A549 (cell line): ENCODE measurements around the gene SHANK1. TPM values are rescaled to one million over a fixed set of nuclear protein-coding genes. Genes with fewer than 3 reads are reported as not detected.

Source experiments
- ATAC-seq, 2 experiments: fragments of 200-7000 bp in 1 of 2; fragments of >200 bp in 1 of 2; cut with Nextera tagmentation in 1 of 2; cut with Tn5 transposase in 1 of 2; 3 replicates each; pipeline versions ENCODE4 v1.8.0 to v1.9.1; 2018 to 2020; ENCODE audit warnings: mild to moderate bottlenecking in 1 of 2, moderate library complexity in 1 of 2
- CTCF ChIA-PET: fragments of 300-600 bp; sonication (Branson Sonifier 250); formaldehyde crosslinking; extraction: SDS; loops from one replicate; lab custom pipeline; 2021; ENCODE audit warnings: antibody characterized with exemption, inconsistent platforms; lab: Yijun Ruan, JAX
- POLR2A ChIA-PET: fragments of 350-600 bp; formaldehyde crosslinking; extraction: SDS; loops from one replicate; lab custom pipeline; 2021; ENCODE audit warnings: antibody characterized with exemption, inconsistent platforms; lab: Yijun Ruan, JAX
- DNase-seq, 2 experiments: peaks; one replicate each; pipeline versions ENCODE4 v3.0.0 to v3.0.0-alpha.2; 2011 to 2016; ENCODE audit warnings: low read depth in 1 of 2, low spot score in 1 of 2
- FAIRE-seq: peaks from 2 replicates; lab custom pipeline; 2011; peaks lifted over from hg19 to GRCh38; lab: Jason Lieb, UNC
- H3K27ac ChIP-seq, 2 experiments: fragments of >200 bp; sonication (Bioruptor Twin); formaldehyde crosslinking; 3 replicates each; pipeline ENCODE4 v1.5.1; 2016 to 2017
- H3K4me1 ChIP-seq: fragments of >200 bp; sonication (Bioruptor Twin); formaldehyde crosslinking; 3 replicates; pipeline ENCODE4 v1.6.1; 2016
- H3K4me2 ChIP-seq: fragments of >200 bp; sonication (Bioruptor Twin); formaldehyde crosslinking; 3 replicates; pipeline ENCODE4 v1.6.1; 2016
- H3K4me3 ChIP-seq: fragments of >200 bp; sonication (Bioruptor Twin); formaldehyde crosslinking; 3 replicates; pipeline ENCODE4 v1.5.1; 2016
- H3K9me3 ChIP-seq: fragments of >200 bp; sonication (Bioruptor Twin); formaldehyde crosslinking; 3 replicates; pipeline ENCODE4 v1.6.1; 2016
- CBX2 ChIP-seq: fragments of 200-600 bp; sonication (generic); IDR thresholded peaks from 2 replicates; pipeline ENCODE4 v1.6.1; 2016; ENCODE audit warnings: low read depth, mild to moderate bottlenecking, borderline replicate concordance
- CEBPB ChIP-seq, 2 experiments: fragments of >200 bp in 1 of 2; sonication (Bioruptor Twin) in 1 of 2; formaldehyde crosslinking in 1 of 2; IDR thresholded peaks; 2 replicates each; pipeline ENCODE4 v1.6.1; 2012 to 2016
- ESRRA ChIP-seq: fragments of 150-350 bp; IDR thresholded peaks from 2 replicates; pipeline ENCODE4 v1.6.1; 2014; ENCODE audit warnings: mild to moderate bottlenecking, low read length, borderline replicate concordance
- FOSL2 ChIP-seq, 2 experiments: fragments of 450-650 bp in 1 of 2; fragments of >200 bp in 1 of 2; sonication (Bioruptor Twin) in 1 of 2; formaldehyde crosslinking; IDR thresholded peaks; 2 replicates each; pipeline versions ENCODE4 v1.5.0 to v1.6.1; 2016 to 2020; ENCODE audit warnings: mild to moderate bottlenecking in 1 of 2, moderate library complexity in 1 of 2
- HDAC2 ChIP-seq: fragments of 200-600 bp; sonication (generic); IDR thresholded peaks from 2 replicates; pipeline ENCODE4 v1.6.1; 2016
- HOXA7 ChIP-seq: fragments of 250-450 bp; sonication (Bioruptor Pico); IDR thresholded peaks from 2 replicates; pipeline ENCODE4 v1.5.0; 2020; ENCODE audit warnings: mild to moderate bottlenecking, moderate library complexity
- HOXB13 ChIP-seq: fragments of 250-450 bp; sonication (Bioruptor Pico); IDR thresholded peaks from 2 replicates; pipeline ENCODE4 v1.5.0; 2020; ENCODE audit warnings: low read depth, mild to moderate bottlenecking, moderate library complexity
- JUN ChIP-seq, 2 experiments: fragments of >200 bp; sonication (Bioruptor Twin); formaldehyde crosslinking; IDR thresholded peaks; 2 replicates in 1 of 2; 3 replicates in 1 of 2; pipeline ENCODE4 v1.6.1; 2016 to 2017
- KDM5A ChIP-seq: fragments of 200-600 bp; sonication (generic); IDR thresholded peaks from 2 replicates; pipeline ENCODE4 v1.6.1; 2016; ENCODE audit warnings: antibody characterized with exemption, mild to moderate bottlenecking
- MAFK ChIP-seq: fragments of 450-650 bp; IDR thresholded peaks from 2 replicates; pipeline ENCODE4 v1.6.1; 2014; ENCODE audit not compliant: partially characterized antibody
- MAZ ChIP-seq: fragments of 150-350 bp; IDR thresholded peaks from 2 replicates; pipeline ENCODE4 v1.6.1; 2014; ENCODE audit warnings: antibody characterized with exemption, low read depth, low read length, borderline replicate concordance
- NPAS2 ChIP-seq: fragments of 250-450 bp; sonication (Bioruptor Pico); IDR thresholded peaks from 2 replicates; pipeline ENCODE4 v1.8.0; 2022; ENCODE audit warnings: mild to moderate bottlenecking, moderate library complexity, borderline replicate concordance
- NR3C1 ChIP-seq: fragments of >200 bp; sonication (Bioruptor Twin); formaldehyde crosslinking; IDR thresholded peaks from 3 replicates; pipeline ENCODE4 v1.6.1; 2017
- POLR2AphosphoS2 ChIP-seq: conservative IDR thresholded peaks from 2 replicates; pipeline ENCODE4 v1.6.1; 2012; ENCODE audit warnings: low read length, improper control_type of control experiment, inconsistent platforms
- RARB ChIP-seq: fragments of 250-450 bp; sonication (Bioruptor Pico); IDR thresholded peaks from 2 replicates; pipeline ENCODE4 v1.8.0; 2021; ENCODE audit warnings: mild to moderate bottlenecking, moderate library complexity
- RNF2 ChIP-seq: fragments of 200-600 bp; sonication (generic); IDR thresholded peaks from 2 replicates; pipeline ENCODE4 v1.6.1; 2016; ENCODE audit warnings: low read depth, mild to moderate bottlenecking, antibody characterized with exemption, moderate library complexity, borderline replicate concordance
- SMC3 ChIP-seq: fragments of >200 bp; sonication (Bioruptor Twin); formaldehyde crosslinking; IDR thresholded peaks from 3 replicates; pipeline ENCODE4 v1.6.1; 2018; ENCODE audit warnings: inconsistent platforms
- SREBF2 ChIP-seq: fragments of 450-650 bp; IDR thresholded peaks from 2 replicates; pipeline ENCODE4 v1.6.1; 2014; ENCODE audit warnings: mild to moderate bottlenecking, moderate library complexity
- TFCP2L1 ChIP-seq: fragments of 250-450 bp; sonication (Bioruptor Pico); IDR thresholded peaks from 2 replicates; pipeline ENCODE4 v1.5.0; 2021; ENCODE audit warnings: mild to moderate bottlenecking
- ZFP36 ChIP-seq: fragments of 450-650 bp; IDR thresholded peaks from 2 replicates; pipeline ENCODE4 v1.6.1; 2014; ENCODE audit warnings: borderline replicate concordance; ENCODE audit not compliant: partially characterized antibody
- WGBS: methylation state at CpG from one replicate; pipeline ENCODE4 v1.1.6; 2017; ENCODE audit errors: missing lambda C conversion rate; 5-methylcytosine and 5-hydroxymethylcytosine counted together
- polyA plus RNA-seq, 4 experiments: library from polyadenylated mRNA; depleted of rRNA in 3 of 4; stranded (reverse); fragments of >200 nt; fragmentation: RNase III in 1 of 4; extraction: RNeasy Plus Mini Kit Qiagen cat#74134 plus additional on column Dnase treatment in 1 of 4; gene quantifications; 2 replicates in 3 of 4; 3 replicates in 1 of 4; pipeline ENCODE4 v1.2.3, GENCODE V29; 2011 to 2017
- TF ChIP-seq, protein P1 (sequence below): fragments of >200 bp; sonication (Bioruptor Twin); formaldehyde crosslinking; IDR thresholded peaks from 3 replicates; pipeline ENCODE4 v1.5.1; 2016
- TF ChIP-seq, protein P2 (sequence below): fragments of 250-450 bp; sonication (Bioruptor Pico); IDR thresholded peaks from 2 replicates; pipeline ENCODE4 v1.5.0; 2021; ENCODE audit warnings: mild to moderate bottlenecking, moderate library complexity, borderline replicate concordance
- TF ChIP-seq, protein P3 (sequence below): fragments of 250-450 bp; sonication (Bioruptor Pico); IDR thresholded peaks from 2 replicates; pipeline ENCODE4 v1.5.0; 2020; ENCODE audit warnings: low read depth, mild to moderate bottlenecking, moderate library complexity
- TF ChIP-seq, protein P4 (sequence below): fragments of 150-350 bp; IDR thresholded peaks from 2 replicates; pipeline ENCODE4 v1.6.1; 2014; ENCODE audit warnings: low read depth, mild to moderate bottlenecking, low read length
- TF ChIP-seq, protein P5 (sequence below): fragments of 200-600 bp; sonication (generic); IDR thresholded peaks from 2 replicates; pipeline ENCODE4 v1.6.1; 2016; ENCODE audit warnings: antibody characterized with exemption, mild to moderate bottlenecking, moderate library complexity

SHANK1 gene
- polyA plus RNA-seq, 2 of the 4 experiments (the other 2 are of a cell fraction) = 0.04 to 0.17 TPM

DNA sequence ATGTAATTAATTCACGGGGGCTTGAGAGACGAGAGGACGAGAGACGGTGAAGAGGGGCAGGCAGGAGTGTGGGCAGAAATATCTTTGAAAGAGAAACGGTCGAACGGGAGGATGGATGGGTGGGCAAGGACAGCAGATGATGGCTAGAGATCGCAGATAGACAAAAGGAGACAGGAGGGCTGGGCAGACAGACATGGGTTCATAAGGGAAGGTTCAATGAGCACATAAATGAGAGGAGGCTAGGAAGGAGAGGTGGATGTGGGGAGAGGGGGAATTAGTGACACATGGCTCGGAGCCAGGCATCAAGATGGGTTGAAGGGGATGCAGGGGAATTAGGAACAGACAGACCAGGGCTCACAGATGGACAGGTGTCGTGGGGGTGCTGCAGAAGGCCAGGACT is 81.0 kb downstream of the SHANK1 start (continued):
- TF ChIP-seq, protein P1, sequence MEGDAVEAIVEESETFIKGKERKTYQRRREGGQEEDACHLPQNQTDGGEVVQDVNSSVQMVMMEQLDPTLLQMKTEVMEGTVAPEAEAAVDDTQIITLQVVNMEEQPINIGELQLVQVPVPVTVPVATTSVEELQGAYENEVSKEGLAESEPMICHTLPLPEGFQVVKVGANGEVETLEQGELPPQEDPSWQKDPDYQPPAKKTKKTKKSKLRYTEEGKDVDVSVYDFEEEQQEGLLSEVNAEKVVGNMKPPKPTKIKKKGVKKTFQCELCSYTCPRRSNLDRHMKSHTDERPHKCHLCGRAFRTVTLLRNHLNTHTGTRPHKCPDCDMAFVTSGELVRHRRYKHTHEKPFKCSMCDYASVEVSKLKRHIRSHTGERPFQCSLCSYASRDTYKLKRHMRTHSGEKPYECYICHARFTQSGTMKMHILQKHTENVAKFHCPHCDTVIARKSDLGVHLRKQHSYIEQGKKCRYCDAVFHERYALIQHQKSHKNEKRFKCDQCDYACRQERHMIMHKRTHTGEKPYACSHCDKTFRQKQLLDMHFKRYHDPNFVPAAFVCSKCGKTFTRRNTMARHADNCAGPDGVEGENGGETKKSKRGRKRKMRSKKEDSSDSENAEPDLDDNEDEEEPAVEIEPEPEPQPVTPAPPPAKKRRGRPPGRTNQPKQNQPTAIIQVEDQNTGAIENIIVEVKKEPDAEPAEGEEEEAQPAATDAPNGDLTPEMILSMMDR = no peak
- TF ChIP-seq NPAS2 = no peak

DNA sequence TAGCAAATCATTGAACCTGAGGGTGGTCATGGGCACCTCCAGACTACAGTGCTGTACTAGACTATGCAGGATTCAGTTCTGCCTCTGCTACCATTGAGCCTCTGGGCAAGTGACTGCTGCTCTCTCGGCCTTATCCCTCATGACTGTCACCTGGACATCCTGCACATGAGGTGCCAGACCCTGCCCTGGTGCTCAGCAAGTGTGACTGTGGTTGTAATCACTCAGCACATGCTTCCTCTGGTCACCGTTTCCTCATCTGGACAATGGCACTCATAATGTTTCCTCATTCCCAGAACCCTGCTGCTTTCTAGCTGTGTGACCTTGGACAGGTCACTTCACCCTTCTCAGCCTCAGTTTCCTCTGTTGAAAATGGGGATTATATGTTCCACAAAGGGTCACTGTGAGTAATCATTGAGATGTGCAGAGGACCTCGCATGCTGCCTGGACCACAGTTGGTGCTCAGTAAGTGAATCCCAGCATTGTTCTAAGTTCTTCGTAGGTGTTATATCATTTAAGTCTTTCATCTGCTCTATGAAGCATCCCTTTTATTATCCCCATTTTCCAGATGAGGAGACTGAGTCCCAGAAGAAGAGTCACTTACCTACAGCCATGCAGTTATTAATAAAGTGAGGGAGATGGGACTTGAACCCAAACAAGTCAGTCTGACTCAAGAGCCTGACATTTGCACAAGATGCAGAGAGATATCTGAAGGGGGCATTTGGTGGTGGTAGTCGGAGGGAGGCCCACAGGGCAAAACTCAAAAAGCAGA is 83.1 kb downstream of the SHANK1 start:
- TF ChIP-seq CBX2 (no peak), TFCP2L1 (CRISPR knock-in tag) (no peak), HDAC2 (no peak), MAFK (no peak), SREBF2 (no peak), HOXB13 (CRISPR knock-in tag) (no peak), ZFP36 (no peak), KDM5A (no peak), NR3C1 (no peak), HOXA7 (CRISPR knock-in tag) (no peak), MAZ (no peak), RARB (no peak), CEBPB (IDR thresholded peaks at IDR 0.05) (no peak), JUN (IDR thresholded peaks at IDR 0.05) (no peak)
- TF ChIP-seq, protein P2, sequence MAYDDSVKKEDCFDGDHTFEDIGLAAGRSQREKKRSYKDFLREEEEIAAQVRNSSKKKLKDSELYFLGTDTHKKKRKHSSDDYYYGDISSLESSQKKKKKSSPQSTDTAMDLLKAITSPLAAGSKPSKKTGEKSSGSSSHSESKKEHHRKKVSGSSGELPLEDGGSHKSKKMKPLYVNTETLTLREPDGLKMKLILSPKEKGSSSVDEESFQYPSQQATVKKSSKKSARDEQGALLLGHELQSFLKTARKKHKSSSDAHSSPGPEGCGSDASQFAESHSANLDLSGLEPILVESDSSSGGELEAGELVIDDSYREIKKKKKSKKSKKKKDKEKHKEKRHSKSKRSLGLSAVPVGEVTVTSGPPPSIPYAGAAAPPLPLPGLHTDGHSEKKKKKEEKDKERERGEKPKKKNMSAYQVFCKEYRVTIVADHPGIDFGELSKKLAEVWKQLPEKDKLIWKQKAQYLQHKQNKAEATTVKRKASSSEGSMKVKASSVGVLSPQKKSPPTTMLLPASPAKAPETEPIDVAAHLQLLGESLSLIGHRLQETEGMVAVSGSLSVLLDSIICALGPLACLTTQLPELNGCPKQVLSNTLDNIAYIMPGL (CRISPR knock-in tag) = no peak
- POLR2A ChIA-PET = no interaction called here
- no peak for ATAC-seq
- no peak overlapping the region for H3K4me3 ChIP-seq
- H3K4me2 ChIP-seq = no peak overlapping the region
- H3K9me3 ChIP-seq = peaks cover 39% of the 10 kb centered on the region
- peaks cover 4% of the 10 kb centered on the region; the same call in 1 of the 3 replicates for H3K4me1 ChIP-seq
- no peak overlapping the region for H3K27ac ChIP-seq
- WGBS = 18% methylated on average over 5 of the region's 5 CpGs
- DNase-seq = no peak
- FAIRE-seq = no peak
- CTCF ChIA-PET = interaction anchor here (0.9 to 1.7 kb wide), 4 partner anchors 29 to 98 kb away, joined by 3 to 4 read pairs (median 4); no protein-coding TSS in a partner anchor

DNA sequence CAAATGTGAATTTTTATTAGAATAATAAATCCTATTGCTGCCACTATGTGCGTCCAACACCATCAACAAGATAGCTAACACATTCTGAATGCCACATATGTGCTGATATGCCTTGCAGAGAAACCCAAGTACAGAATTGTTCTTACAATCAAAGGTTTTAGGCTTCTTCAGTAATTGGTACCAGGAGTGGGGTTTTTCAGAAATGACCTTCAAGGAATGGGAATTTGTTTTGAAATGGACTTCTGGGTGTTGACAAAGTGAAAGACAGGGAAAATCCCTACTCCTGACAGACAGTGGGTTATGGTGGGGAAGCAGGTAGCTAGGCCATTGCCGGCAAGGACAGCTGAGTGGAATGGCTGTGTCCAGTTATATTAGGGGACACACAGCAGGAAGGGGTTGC is 85.6 kb downstream of the SHANK1 start:
- WGBS = 90% methylated on average over 2 of the region's 2 CpGs
- Histone ChIP-seq H3K27ac (no peak overlapping the region), H3K9me3 (peaks cover 39% of the 10 kb centered on the region), H3K4me3 (no peak overlapping the region), H3K4me2 (no peak overlapping the region), H3K4me1 (peaks cover 3% of the 10 kb centered on the region; the same call in 1 of the 3 replicates)
- DNase-seq (no peak), FAIRE-seq (no peak), ATAC-seq (no peak)
- POLR2A ChIA-PET = no interaction called here
- CTCF ChIA-PET = interaction anchor here (0.7 to 2.8 kb wide), 7 partner anchors 12 to 148 kb away, joined by 3 to 10 read pairs (median 3); no protein-coding TSS in a partner anchor
- TF ChIP-seq, protein P3, sequence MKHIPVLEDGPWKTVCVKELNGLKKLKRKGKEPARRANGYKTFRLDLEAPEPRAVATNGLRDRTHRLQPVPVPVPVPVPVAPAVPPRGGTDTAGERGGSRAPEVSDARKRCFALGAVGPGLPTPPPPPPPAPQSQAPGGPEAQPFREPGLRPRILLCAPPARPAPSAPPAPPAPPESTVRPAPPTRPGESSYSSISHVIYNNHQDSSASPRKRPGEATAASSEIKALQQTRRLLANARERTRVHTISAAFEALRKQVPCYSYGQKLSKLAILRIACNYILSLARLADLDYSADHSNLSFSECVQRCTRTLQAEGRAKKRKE = no peak
- TF ChIP-seq NR3C1 (no peak), POLR2AphosphoS2 (no peak), RARB (no peak), RNF2 (no peak), SREBF2 (no peak), CEBPB (IDR thresholded peaks at IDR 0.05) (no peak), SMC3 (no peak), MAZ (no peak), ESRRA (no peak), FOSL2 (IDR thresholded peaks at IDR 0.05) (no peak), FOSL2 (CRISPR knock-in tag; IDR thresholded peaks at IDR 0.05) (no peak), TFCP2L1 (CRISPR knock-in tag) (no peak)
- TF ChIP-seq, protein P4, sequence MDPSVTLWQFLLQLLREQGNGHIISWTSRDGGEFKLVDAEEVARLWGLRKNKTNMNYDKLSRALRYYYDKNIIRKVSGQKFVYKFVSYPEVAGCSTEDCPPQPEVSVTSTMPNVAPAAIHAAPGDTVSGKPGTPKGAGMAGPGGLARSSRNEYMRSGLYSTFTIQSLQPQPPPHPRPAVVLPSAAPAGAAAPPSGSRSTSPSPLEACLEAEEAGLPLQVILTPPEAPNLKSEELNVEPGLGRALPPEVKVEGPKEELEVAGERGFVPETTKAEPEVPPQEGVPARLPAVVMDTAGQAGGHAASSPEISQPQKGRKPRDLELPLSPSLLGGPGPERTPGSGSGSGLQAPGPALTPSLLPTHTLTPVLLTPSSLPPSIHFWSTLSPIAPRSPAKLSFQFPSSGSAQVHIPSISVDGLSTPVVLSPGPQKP = no peak
- TF ChIP-seq, protein P5, sequence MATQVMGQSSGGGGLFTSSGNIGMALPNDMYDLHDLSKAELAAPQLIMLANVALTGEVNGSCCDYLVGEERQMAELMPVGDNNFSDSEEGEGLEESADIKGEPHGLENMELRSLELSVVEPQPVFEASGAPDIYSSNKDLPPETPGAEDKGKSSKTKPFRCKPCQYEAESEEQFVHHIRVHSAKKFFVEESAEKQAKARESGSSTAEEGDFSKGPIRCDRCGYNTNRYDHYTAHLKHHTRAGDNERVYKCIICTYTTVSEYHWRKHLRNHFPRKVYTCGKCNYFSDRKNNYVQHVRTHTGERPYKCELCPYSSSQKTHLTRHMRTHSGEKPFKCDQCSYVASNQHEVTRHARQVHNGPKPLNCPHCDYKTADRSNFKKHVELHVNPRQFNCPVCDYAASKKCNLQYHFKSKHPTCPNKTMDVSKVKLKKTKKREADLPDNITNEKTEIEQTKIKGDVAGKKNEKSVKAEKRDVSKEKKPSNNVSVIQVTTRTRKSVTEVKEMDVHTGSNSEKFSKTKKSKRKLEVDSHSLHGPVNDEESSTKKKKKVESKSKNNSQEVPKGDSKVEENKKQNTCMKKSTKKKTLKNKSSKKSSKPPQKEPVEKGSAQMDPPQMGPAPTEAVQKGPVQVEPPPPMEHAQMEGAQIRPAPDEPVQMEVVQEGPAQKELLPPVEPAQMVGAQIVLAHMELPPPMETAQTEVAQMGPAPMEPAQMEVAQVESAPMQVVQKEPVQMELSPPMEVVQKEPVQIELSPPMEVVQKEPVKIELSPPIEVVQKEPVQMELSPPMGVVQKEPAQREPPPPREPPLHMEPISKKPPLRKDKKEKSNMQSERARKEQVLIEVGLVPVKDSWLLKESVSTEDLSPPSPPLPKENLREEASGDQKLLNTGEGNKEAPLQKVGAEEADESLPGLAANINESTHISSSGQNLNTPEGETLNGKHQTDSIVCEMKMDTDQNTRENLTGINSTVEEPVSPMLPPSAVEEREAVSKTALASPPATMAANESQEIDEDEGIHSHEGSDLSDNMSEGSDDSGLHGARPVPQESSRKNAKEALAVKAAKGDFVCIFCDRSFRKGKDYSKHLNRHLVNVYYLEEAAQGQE = no peak
